ENCODE measurements around the gene TSPAN3. TPM values are rescaled to one million over a fixed set of nuclear protein-coding genes. Genes with fewer than 3 reads are reported as not detected.

TSPAN3 gene
- total RNA-seq, 4 donors from 2014 or later: 229 to 361 (median 341) TPM

DNA sequence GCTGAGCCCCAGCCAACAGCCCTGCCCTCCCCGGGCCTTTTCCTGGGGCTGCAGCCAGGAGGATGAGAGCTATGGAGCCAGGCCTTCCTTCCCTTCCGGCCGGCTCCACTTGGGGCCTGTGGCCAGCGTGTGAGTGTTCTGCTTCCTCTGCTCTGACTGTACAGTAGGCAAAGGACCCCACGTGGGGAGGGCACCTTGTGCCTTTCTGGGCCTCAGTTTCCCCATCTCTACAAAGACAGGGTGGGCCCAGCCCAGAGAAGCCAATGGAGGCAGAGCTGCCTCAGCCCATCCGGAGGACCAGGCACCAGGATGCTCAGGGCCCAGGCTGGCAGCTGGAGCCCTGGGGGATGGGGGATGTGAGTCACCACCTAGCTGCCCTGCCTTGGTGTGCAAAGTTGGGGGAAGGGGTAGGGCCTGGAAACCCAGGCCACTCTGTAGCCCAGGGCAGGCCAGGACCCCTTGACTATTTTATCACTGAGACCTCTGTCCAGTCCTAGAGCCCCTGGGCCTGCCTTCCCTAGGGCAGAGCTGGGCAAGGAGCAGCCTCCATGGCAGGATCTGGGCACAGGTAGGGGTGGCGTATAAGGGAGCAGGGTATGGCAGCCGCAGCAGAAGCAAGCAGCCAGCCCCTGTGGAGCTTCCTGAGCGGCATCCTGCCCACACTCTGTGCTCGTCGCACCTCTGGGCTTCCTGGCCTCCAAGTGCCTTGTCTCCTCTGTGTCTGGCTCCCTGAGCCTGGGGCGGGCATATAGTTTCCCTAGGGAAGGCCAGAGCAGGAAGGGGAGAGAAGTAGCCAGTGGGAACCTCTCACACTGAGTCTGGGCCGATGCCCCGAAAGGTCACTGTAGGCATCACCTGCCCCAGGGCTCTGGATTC is 74.1 kb downstream of the TSPAN3 start:
- intact Hi-C loops (cut with DNase I; ENCODE audit: low total_unique reads): no loop called here
- no peak overlapping the region for H3K27ac ChIP-seq
- H3K9me3 ChIP-seq: no peaks in the 10 kb centered on the region
- in situ Hi-C loops (cut with MboI; ENCODE audit: low sequenced_read_pairs in 4 of 4): no loop called here
- TF ChIP-seq, protein P1, sequence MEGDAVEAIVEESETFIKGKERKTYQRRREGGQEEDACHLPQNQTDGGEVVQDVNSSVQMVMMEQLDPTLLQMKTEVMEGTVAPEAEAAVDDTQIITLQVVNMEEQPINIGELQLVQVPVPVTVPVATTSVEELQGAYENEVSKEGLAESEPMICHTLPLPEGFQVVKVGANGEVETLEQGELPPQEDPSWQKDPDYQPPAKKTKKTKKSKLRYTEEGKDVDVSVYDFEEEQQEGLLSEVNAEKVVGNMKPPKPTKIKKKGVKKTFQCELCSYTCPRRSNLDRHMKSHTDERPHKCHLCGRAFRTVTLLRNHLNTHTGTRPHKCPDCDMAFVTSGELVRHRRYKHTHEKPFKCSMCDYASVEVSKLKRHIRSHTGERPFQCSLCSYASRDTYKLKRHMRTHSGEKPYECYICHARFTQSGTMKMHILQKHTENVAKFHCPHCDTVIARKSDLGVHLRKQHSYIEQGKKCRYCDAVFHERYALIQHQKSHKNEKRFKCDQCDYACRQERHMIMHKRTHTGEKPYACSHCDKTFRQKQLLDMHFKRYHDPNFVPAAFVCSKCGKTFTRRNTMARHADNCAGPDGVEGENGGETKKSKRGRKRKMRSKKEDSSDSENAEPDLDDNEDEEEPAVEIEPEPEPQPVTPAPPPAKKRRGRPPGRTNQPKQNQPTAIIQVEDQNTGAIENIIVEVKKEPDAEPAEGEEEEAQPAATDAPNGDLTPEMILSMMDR (IDR thresholded peaks at IDR 0.05 in 4 of 5, conservative IDR thresholded peaks at IDR 0.05 in 1 of 5): no peak
- no peak for TF ChIP-seq POLR2A (IDR thresholded peaks at IDR 0.05)
- DNase-seq: no peak
- ATAC-seq: no peak
- peak overlapping the region in 1 of 4 donors; percentile 35 for H3K4me3 ChIP-seq
- peaks cover 0 to 4% of the 10 kb centered on the region in 2 donors for H3K4me1 ChIP-seq
- no peaks in the 10 kb centered on the region for H3K36me3 ChIP-seq
- no peaks in the 10 kb centered on the region for H3K27me3 ChIP-seq

DNA sequence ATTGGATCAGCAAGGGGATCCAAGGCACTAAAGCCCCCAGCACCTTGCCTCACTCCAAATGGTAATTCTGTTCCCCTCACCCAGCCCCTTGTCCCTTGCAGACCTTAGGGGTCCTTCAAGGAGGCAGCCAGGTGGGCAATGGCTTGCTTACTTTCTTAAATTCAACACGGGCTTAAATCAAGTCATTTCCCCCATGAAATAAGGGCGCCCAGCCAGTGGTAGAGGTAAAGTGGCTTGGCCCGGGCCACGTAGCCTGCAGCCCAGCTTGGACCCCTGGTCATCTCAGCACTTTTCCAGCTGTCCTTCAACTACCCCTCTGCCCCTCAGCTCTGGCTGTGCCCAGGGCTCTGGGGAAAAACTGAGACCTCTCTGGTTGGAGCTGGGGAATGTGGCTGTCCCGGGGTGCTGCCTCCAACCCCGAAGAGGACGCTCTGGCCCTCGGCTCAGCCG is 74.8 kb downstream of the TSPAN3 start:
- intact Hi-C loops (cut with DNase I; ENCODE audit: low total_unique reads) (no loop called here), in situ Hi-C loops (cut with MboI; ENCODE audit: low sequenced_read_pairs in 4 of 4) (no loop called here)
- DNase-seq (no peak), ATAC-seq (no peak)
- peak overlapping the region in 1 of 4 donors; percentile 35 for H3K4me3 ChIP-seq
- no peaks in the 10 kb centered on the region for H3K27me3 ChIP-seq
- H3K36me3 ChIP-seq: no peaks in the 10 kb centered on the region
- no peaks in the 10 kb centered on the region for H3K9me3 ChIP-seq
- no peak for TF ChIP-seq POLR2A (IDR thresholded peaks at IDR 0.05)
- TF ChIP-seq, protein P1 (IDR thresholded peaks at IDR 0.05 in 4 of 5, conservative IDR thresholded peaks at IDR 0.05 in 1 of 5): no peak
- peaks cover 0 to 4% of the 10 kb centered on the region in 2 donors for H3K4me1 ChIP-seq
- H3K27ac ChIP-seq: no peak overlapping the region

DNA sequence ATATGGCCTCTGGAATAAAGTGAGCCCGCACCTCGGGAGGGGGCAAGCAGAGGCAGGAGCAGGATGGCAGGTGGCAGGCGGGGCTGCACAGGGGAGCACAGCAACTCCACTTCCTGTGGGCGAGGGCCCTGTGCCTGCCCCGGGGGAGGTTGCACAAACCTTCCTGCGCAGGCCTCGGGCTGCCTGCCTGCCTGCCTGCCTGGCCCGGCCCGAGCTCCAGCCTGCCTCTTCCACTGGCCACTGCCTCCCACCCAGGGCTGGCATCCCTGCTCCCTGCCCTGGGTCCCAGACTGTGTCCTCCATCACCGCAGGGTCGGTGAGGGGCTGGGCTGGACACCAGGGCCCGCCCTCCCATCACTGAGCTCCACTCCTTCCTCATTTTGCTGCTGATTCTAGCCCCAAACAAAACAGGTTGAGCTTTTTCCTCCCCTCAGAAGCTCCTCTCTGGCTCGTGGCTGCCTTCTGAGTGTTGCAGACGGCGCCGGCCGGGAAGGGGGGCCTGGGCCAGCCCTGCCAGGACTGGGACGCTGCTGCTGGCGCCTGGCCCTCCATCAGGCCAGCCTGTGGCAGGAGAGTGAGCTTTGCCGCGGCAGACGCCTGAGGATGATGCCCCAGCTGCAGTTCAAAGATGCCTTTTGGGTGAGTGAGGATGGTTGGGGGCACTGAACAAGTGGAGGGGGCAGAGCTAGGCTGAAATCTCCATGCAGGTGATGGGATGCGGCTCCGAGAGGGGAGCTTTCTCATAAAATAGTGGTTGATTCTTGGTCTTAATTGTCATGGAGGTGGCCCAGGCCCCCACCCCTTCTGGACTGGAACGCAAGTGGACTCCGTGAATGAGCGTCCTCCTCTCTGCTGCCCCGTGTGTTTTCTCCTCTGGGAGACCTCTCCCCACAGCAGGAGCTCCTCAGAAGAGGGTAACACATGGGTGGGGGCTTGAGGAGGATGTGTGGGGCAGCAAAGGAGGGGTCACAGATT is 75.7 kb downstream of the TSPAN3 start, which contains the start of gene PSTPIP1:
TSS of gene PSTPIP1 (plus strand) at position 156 of the 975 bp plus-strand sequence. CDS start at position 604, 448 bp downstream.
- Histone ChIP-seq H3K4me3 (peak within 1 kb of the TSS in 2 of 4 donors; percentile 14 to 35), H3K36me3 (no peaks in the 10 kb centered on the region), H3K27ac (no peak within 1 kb of the TSS), H3K9me3 (no peaks in the 10 kb centered on the region), H3K4me1 (peaks cover 0 to 4% of the 10 kb centered on the region in 2 donors), H3K27me3 (no peaks in the 10 kb centered on the region)
- no peak for DNase-seq
- TF ChIP-seq, protein P1 (IDR thresholded peaks at IDR 0.05 in 4 of 5, conservative IDR thresholded peaks at IDR 0.05 in 1 of 5): no peak
- TF ChIP-seq POLR2A (IDR thresholded peaks at IDR 0.05): no peak
- no peak for ATAC-seq
- in situ Hi-C loops (cut with MboI; ENCODE audit: low sequenced_read_pairs in 4 of 4): no loop called here
- intact Hi-C loops (cut with DNase I; ENCODE audit: low total_unique reads): no loop called here

DNA sequence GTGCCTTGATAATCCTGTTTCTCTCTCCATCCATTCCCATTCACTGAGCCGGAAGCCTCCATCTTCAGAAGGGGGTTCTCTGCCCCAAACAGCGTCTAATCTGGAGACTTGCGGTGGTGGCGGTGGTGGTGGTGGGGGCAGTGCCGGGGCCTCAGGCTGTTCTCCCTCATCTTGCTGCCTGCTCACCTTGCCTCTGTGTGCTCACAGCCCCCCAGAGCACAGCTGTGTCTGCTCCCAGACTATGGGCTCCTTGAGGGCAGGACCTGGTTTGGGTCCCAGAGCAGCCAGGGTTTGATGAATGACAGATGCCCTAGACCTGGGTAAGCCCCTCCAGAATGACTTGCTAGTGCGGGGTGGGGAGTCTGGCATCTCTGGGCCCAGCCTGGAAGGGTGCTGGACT is 76.4 kb downstream of the TSPAN3 start:
- ATAC-seq: no peak
- TF ChIP-seq, protein P1 (IDR thresholded peaks at IDR 0.05 in 4 of 5, conservative IDR thresholded peaks at IDR 0.05 in 1 of 5): no peak
- no peak for TF ChIP-seq POLR2A (IDR thresholded peaks at IDR 0.05)
- no peak for DNase-seq
- Histone ChIP-seq H3K4me1 (peaks cover 0 to 4% of the 10 kb centered on the region in 2 donors), H3K9me3 (no peaks in the 10 kb centered on the region), H3K27me3 (no peaks in the 10 kb centered on the region), H3K4me3 (no peak overlapping the region), H3K36me3 (no peaks in the 10 kb centered on the region), H3K27ac (no peak overlapping the region)
- in situ Hi-C loops (cut with MboI; ENCODE audit: low sequenced_read_pairs in 4 of 4): no loop called here
- intact Hi-C loops (cut with DNase I; ENCODE audit: low total_unique reads): no loop called here

Measured in gastrocnemius medialis (tissue), 4 donors.